Bronchial epithelial cell (primary cell): Measurements from ENCODE around the gene SPANXD. TPM values are rescaled to one million over a fixed set of nuclear protein-coding genes. Genes with fewer than 3 reads are reported as not detected.
"Not testable (repeated sequence)": the region's sequence is repeated elsewhere in the genome, so short reads cannot be mapped to it uniquely, and the experiment has no call there.

ENCODE experiments used
- DNase-seq: peaks from one replicate; pipeline ENCODE4 v3.0.0-alpha.2; 2010; ENCODE audit warnings: low read depth
- FAIRE-seq: peaks from 2 replicates; lab custom pipeline; 2011; peaks lifted over from hg19 to GRCh38; lab: Jason Lieb, UNC
- H3K27me3 ChIP-seq: 2 replicates; pipeline ENCODE4 v1.5.1; 2011; ENCODE audit warnings: low read length; ENCODE audit not compliant: control insufficient read depth, insufficient read depth
- H3K36me3 ChIP-seq: 2 replicates; pipeline ENCODE4 v1.5.1; 2011; ENCODE audit warnings: low read length; ENCODE audit not compliant: control insufficient read depth, insufficient read depth
- H3K4me3 ChIP-seq: 2 replicates; pipeline ENCODE4 v1.5.1; 2011; ENCODE audit warnings: mild to moderate bottlenecking, low read depth, low read length, control low read depth
- CTCF ChIP-seq: IDR thresholded peaks from 2 replicates; pipeline ENCODE4 v1.5.1; 2011; ENCODE audit warnings: mild to moderate bottlenecking, moderate library complexity, low read length, control low read depth, inconsistent platforms; ENCODE audit not compliant: insufficient read depth, severe bottlenecking
- total RNA-seq: library from RNA; depleted of rRNA; stranded (reverse); fragments of >200 nt; gene quantifications from 2 replicates; pipeline ENCODE4 v1.2.1, GENCODE V29; 2014

SPANXD gene
- not detected in 2 replicates for total RNA-seq

GRCh38 chrX:141698639-141699038 is at the start of gene SPANXD:
Gene SPANXD (minus strand): TSS chrX:141698739. CDS start chrX:141698405, 334 bp downstream.
- H3K27me3 ChIP-seq, H3K36me3 ChIP-seq, DNase-seq, H3K4me3 ChIP-seq, FAIRE-seq: not testable (repeated sequence)

GRCh38 chrX:141742666-141743065 is 44.1 kb upstream of the SPANXD start:
- no peak for TF ChIP-seq CTCF
- DNase-seq (no peak), FAIRE-seq (no peak)
- Histone ChIP-seq H3K27me3 (no peaks in the 10 kb centered on the region), H3K4me3 (no peak overlapping the region), H3K36me3 (no peaks in the 10 kb centered on the region)

- FAIRE-seq (no peak), DNase-seq (no peak)
- H3K4me3 ChIP-seq = no peak overlapping the region
- no peaks in the 10 kb centered on the region for H3K36me3 ChIP-seq
- no peaks in the 10 kb centered on the region for H3K27me3 ChIP-seq
- TF ChIP-seq CTCF = no peak
These were observed 38.1 kb upstream of the SPANXD start for GRCh38 chrX:141736656-141737055.

GRCh38 chrX:141733371-141733770 is 34.8 kb upstream of the SPANXD start:
- no peak for TF ChIP-seq CTCF
- Histone ChIP-seq H3K36me3 (no peaks in the 10 kb centered on the region), H3K27me3 (no peaks in the 10 kb centered on the region), H3K4me3 (no peak overlapping the region)
- FAIRE-seq (no peak), DNase-seq (no peak)

- no peaks in the 10 kb centered on the region for H3K27me3 ChIP-seq
- no peak overlapping the region for H3K4me3 ChIP-seq
- no peaks in the 10 kb centered on the region for H3K36me3 ChIP-seq
- no peak for TF ChIP-seq CTCF
- no peak for FAIRE-seq
- DNase-seq = peak; percentile 2
These were observed 33.5 kb upstream of the SPANXD start for GRCh38 chrX:141732031-141732430.

- DNase-seq (no peak), FAIRE-seq (no peak)
- Histone ChIP-seq H3K27me3 (no peaks in the 10 kb centered on the region), H3K36me3 (no peaks in the 10 kb centered on the region), H3K4me3 (no peak overlapping the region)
- no peak for TF ChIP-seq CTCF
These were observed 25.6 kb upstream of the SPANXD start for GRCh38 chrX:141724186-141724585.
